ENCODE data around the gene SLC38A1. TPM values are rescaled to one million over a fixed set of nuclear protein-coding genes. Genes with fewer than 3 reads are reported as not detected.

Gene SLC38A1
- total and polyA plus RNA-seq, 11 donors: 41.5 to 250 (median 157) TPM

- no peak for DNase-seq
- Histone ChIP-seq H3K4me1 (peaks cover 0 to 6% (median 0%) of the 10 kb centered on the region in 12 donors), H3K27me3 (peaks cover 0 to 3% (median 0%) of the 10 kb centered on the region in 9 donors), H3K9me3 (no peaks in the 10 kb centered on the region), H3K27ac (no peak overlapping the region), H3K36me3 (no peaks in the 10 kb centered on the region), H3K4me3 (no peak overlapping the region)
- intact Hi-C loops (cut with DNase I): loop anchor here in 2 of 10 donors (10.0 kb wide), 2 partner anchors 529 to 879 kb away; no protein-coding TSS in a partner anchor
- WGBS, 4 donors: 87 to 97% (median 93%) methylated on average over 1 of the region's 1 CpG
- no peak for ATAC-seq
- TF ChIP-seq, protein P1, sequence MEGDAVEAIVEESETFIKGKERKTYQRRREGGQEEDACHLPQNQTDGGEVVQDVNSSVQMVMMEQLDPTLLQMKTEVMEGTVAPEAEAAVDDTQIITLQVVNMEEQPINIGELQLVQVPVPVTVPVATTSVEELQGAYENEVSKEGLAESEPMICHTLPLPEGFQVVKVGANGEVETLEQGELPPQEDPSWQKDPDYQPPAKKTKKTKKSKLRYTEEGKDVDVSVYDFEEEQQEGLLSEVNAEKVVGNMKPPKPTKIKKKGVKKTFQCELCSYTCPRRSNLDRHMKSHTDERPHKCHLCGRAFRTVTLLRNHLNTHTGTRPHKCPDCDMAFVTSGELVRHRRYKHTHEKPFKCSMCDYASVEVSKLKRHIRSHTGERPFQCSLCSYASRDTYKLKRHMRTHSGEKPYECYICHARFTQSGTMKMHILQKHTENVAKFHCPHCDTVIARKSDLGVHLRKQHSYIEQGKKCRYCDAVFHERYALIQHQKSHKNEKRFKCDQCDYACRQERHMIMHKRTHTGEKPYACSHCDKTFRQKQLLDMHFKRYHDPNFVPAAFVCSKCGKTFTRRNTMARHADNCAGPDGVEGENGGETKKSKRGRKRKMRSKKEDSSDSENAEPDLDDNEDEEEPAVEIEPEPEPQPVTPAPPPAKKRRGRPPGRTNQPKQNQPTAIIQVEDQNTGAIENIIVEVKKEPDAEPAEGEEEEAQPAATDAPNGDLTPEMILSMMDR (IDR thresholded peaks at IDR 0.05): no peak
- TF ChIP-seq POLR2A (IDR thresholded peaks at IDR 0.05): no peak
These were observed 133.1 kb downstream of the SLC38A1 start for GRCh38 chr12:46135750-46136149.

GRCh38 chr12:46134852-46135251 lies 134.0 kb downstream of the SLC38A1 start:
- intact Hi-C loops (cut with DNase I): loop anchor here in 3 of 10 donors (5.0 to 10.0 kb wide), 3 partner anchors 530 to 880 kb away; no protein-coding TSS in a partner anchor
- Histone ChIP-seq H3K27ac (no peak overlapping the region), H3K9me3 (no peaks in the 10 kb centered on the region), H3K36me3 (no peaks in the 10 kb centered on the region), H3K4me3 (no peak overlapping the region), H3K27me3 (peaks cover 0 to 3% (median 0%) of the 10 kb centered on the region in 9 donors), H3K4me1 (peaks cover 0 to 6% (median 0%) of the 10 kb centered on the region in 12 donors)
- TF ChIP-seq, protein P1 (IDR thresholded peaks at IDR 0.05): no peak
- TF ChIP-seq POLR2A (IDR thresholded peaks at IDR 0.05): no peak
- no peak for ATAC-seq
- no peak for DNase-seq

GRCh38 chr12:46134205-46134811 lies 134.5 kb downstream of the SLC38A1 start:
- no peak overlapping the region for H3K4me3 ChIP-seq

GRCh38 chr12:46133751-46134150 lies 135.1 kb downstream of the SLC38A1 start:
- WGBS, 4 donors: 67 to 78% (median 70%) methylated on average over 2 of the region's 2 CpGs
- H3K27me3 ChIP-seq: peaks cover 0 to 3% (median 0%) of the 10 kb centered on the region in 9 donors
- H3K9me3 ChIP-seq: no peaks in the 10 kb centered on the region
- H3K36me3 ChIP-seq: no peaks in the 10 kb centered on the region
- peaks cover 0 to 6% (median 0%) of the 10 kb centered on the region in 12 donors for H3K4me1 ChIP-seq
- H3K27ac ChIP-seq: no peak overlapping the region
- intact Hi-C loops (cut with DNase I): loop anchor here in 3 of 10 donors (5.0 to 10.0 kb wide), 3 partner anchors 531 to 881 kb away; no protein-coding TSS in a partner anchor
- ATAC-seq (no peak), DNase-seq (no peak)
- no peak overlapping the region for H3K4me3 ChIP-seq
- no peak for TF ChIP-seq POLR2A (IDR thresholded peaks at IDR 0.05)
- TF ChIP-seq, protein P1 (IDR thresholded peaks at IDR 0.05): no peak

More at GRCh38 chr12:46134205-46134811, 134.5 kb downstream of the SLC38A1 start:
- TF ChIP-seq, protein P1 (IDR thresholded peaks at IDR 0.05): no peak
- no peak for TF ChIP-seq POLR2A (IDR thresholded peaks at IDR 0.05)
- no peaks in the 10 kb centered on the region for H3K36me3 ChIP-seq
- peaks cover 0 to 3% (median 0%) of the 10 kb centered on the region in 9 donors for H3K27me3 ChIP-seq
- no peak overlapping the region for H3K27ac ChIP-seq
- ATAC-seq (no peak), DNase-seq (no peak)
- H3K9me3 ChIP-seq: no peaks in the 10 kb centered on the region
- 51 to 68% (median 59%) methylated on average over 2 of the region's 2 CpGs for WGBS, 4 donors
- H3K4me1 ChIP-seq: peaks cover 0 to 6% (median 0%) of the 10 kb centered on the region in 12 donors
- intact Hi-C loops (cut with DNase I): loop anchor here in 3 of 10 donors (5.0 to 10.0 kb wide), 3 partner anchors 530 to 880 kb away; no protein-coding TSS in a partner anchor

Other genes starting within 250 kb of the SLC38A1 start
- gene SLC38A2, start 103.7 kb upstream of the SLC38A1 start, total RNA-seq: 100 to 1,000 TPM in 7 of 9 donors, 10 to 100 TPM in 2; 82.1 to 373 (median 161) TPM
- gene SLC38A2, start 103.7 kb upstream of the SLC38A1 start, polyA plus RNA-seq: 100 to 1,000 TPM in 1 of 2 donors, 10 to 100 TPM in 1; 39.7 to 195 TPM